Transverse colon (tissue), 4 donors: Measurements from ENCODE around the gene TMEM214.

ENCODE experiments used
- EP300 ChIP-seq: sonication (generic); formaldehyde crosslinking; IDR thresholded peaks from one replicate; pipeline ENCODE4 v1.6.1; 2017; ENCODE audit warnings: antibody characterized with exemption, low read depth
- POLR2A ChIP-seq: fragments of 450-650 bp; IDR thresholded peaks from one replicate; pipeline ENCODE4 v1.6.1; 2016; ENCODE audit warnings: antibody characterized with exemption, mild to moderate bottlenecking, moderate library complexity
- POLR2AphosphoS5 ChIP-seq, 3 donors: sonication (generic); formaldehyde crosslinking; IDR thresholded peaks; one replicate each; pipeline ENCODE4 v1.6.1; 2016; ENCODE audit warnings: antibody characterized with exemption in 3 of 3
- TF ChIP-seq, protein P1 (sequence below), 5 experiments: fragments of 200-600 bp in 3 of 5; fragments of 450-650 bp in 2 of 5; sonication (generic) in 3 of 5; IDR thresholded peaks; 1 replicate in 2 of 5; 2 replicates in 3 of 5; pipeline ENCODE4 v1.5.1; 2016 to 2017; ENCODE audit warnings: antibody characterized with exemption in 5 of 5, inconsistent platforms in 3 of 5, mild to moderate bottlenecking in 2 of 5, moderate library complexity in 1 of 5

DNA sequence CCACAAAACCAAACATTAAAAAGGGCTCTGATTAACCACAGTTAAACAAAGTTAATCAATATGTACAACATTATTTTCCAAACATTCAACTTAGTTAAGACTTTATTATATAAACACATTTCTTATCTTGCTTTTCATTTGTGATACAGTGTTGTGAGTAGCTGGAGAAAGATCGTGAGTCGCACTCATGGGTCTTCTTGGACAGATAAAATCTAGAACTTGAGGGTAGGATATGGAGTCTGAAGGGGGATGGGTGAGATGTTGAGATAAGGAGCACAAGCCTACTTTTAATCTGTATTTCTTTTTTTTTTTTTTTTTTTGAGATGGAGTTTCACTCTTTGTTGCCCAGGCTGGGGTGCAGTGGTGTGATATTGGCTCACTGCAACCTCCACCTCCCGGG is 22.6 kb upstream of the TMEM214 start:
- TF ChIP-seq, protein P1, sequence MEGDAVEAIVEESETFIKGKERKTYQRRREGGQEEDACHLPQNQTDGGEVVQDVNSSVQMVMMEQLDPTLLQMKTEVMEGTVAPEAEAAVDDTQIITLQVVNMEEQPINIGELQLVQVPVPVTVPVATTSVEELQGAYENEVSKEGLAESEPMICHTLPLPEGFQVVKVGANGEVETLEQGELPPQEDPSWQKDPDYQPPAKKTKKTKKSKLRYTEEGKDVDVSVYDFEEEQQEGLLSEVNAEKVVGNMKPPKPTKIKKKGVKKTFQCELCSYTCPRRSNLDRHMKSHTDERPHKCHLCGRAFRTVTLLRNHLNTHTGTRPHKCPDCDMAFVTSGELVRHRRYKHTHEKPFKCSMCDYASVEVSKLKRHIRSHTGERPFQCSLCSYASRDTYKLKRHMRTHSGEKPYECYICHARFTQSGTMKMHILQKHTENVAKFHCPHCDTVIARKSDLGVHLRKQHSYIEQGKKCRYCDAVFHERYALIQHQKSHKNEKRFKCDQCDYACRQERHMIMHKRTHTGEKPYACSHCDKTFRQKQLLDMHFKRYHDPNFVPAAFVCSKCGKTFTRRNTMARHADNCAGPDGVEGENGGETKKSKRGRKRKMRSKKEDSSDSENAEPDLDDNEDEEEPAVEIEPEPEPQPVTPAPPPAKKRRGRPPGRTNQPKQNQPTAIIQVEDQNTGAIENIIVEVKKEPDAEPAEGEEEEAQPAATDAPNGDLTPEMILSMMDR (IDR thresholded peaks at IDR 0.05) = no peak
- no peak for TF ChIP-seq POLR2AphosphoS5 (IDR thresholded peaks at IDR 0.05)
- TF ChIP-seq POLR2A = no peak
- TF ChIP-seq EP300 = no peak
